Peyer's patch (tissue), 4 donors: Measurements from ENCODE around the gene EXOC1.

Experiments
- POLR2A ChIP-seq, 2 donors: fragments of 450-650 bp; IDR thresholded peaks; one replicate each; pipeline ENCODE4 v1.5.1; 2017; ENCODE audit warnings: antibody characterized with exemption in 2 of 2, mild to moderate bottlenecking in 2 of 2, moderate library complexity in 2 of 2
- TF ChIP-seq, protein P1 (sequence below), 6 experiments: fragments of 450-650 bp in 4 of 6; fragments of 200-600 bp in 2 of 6; sonication (generic) in 1 of 6; IDR thresholded peaks; one replicate each; pipeline ENCODE4 v1.5.1; 2017 to 2019; ENCODE audit warnings: antibody characterized with exemption in 6 of 6, mild to moderate bottlenecking in 3 of 6, moderate library complexity in 1 of 6

GRCh38 chr4:55820279-55820678 is 33.2 kb upstream of the EXOC1 start:
- TF ChIP-seq, protein P1, sequence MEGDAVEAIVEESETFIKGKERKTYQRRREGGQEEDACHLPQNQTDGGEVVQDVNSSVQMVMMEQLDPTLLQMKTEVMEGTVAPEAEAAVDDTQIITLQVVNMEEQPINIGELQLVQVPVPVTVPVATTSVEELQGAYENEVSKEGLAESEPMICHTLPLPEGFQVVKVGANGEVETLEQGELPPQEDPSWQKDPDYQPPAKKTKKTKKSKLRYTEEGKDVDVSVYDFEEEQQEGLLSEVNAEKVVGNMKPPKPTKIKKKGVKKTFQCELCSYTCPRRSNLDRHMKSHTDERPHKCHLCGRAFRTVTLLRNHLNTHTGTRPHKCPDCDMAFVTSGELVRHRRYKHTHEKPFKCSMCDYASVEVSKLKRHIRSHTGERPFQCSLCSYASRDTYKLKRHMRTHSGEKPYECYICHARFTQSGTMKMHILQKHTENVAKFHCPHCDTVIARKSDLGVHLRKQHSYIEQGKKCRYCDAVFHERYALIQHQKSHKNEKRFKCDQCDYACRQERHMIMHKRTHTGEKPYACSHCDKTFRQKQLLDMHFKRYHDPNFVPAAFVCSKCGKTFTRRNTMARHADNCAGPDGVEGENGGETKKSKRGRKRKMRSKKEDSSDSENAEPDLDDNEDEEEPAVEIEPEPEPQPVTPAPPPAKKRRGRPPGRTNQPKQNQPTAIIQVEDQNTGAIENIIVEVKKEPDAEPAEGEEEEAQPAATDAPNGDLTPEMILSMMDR (IDR thresholded peaks at IDR 0.05) = no peak
- no peak for TF ChIP-seq POLR2A (IDR thresholded peaks at IDR 0.05)
